HFF-Myc (cell line): ENCODE measurements around the gene ANKRD23.

ENCODE experiments used
- DNase-seq: peaks from one replicate; pipeline ENCODE4 v3.0.0-alpha.2; 2011; ENCODE audit warnings: low read depth; ENCODE audit errors: extremely low read depth
- H3K4me3 ChIP-seq: replicated peaks from 2 replicates; pipeline ENCODE4 v1.5.1; 2011; ENCODE audit warnings: low read depth, mild to moderate bottlenecking, control low read depth, low read length
- TF ChIP-seq, protein P1 (sequence below): IDR thresholded peaks from 2 replicates; pipeline ENCODE4 v1.5.1; 2012; ENCODE audit warnings: mild to moderate bottlenecking, low read depth, low read length, control low read depth; ENCODE audit errors: missing control alignments

Gene ANKRD23

GRCh38 chr2:96870626-96871255 is 26.9 kb upstream of the ANKRD23 start:
- peak overlapping the region; percentile 68 for H3K4me3 ChIP-seq
- DNase-seq = no peak
- TF ChIP-seq, protein P1, sequence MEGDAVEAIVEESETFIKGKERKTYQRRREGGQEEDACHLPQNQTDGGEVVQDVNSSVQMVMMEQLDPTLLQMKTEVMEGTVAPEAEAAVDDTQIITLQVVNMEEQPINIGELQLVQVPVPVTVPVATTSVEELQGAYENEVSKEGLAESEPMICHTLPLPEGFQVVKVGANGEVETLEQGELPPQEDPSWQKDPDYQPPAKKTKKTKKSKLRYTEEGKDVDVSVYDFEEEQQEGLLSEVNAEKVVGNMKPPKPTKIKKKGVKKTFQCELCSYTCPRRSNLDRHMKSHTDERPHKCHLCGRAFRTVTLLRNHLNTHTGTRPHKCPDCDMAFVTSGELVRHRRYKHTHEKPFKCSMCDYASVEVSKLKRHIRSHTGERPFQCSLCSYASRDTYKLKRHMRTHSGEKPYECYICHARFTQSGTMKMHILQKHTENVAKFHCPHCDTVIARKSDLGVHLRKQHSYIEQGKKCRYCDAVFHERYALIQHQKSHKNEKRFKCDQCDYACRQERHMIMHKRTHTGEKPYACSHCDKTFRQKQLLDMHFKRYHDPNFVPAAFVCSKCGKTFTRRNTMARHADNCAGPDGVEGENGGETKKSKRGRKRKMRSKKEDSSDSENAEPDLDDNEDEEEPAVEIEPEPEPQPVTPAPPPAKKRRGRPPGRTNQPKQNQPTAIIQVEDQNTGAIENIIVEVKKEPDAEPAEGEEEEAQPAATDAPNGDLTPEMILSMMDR = no peak

- peak within 1 kb of the TSS; percentile 68 for H3K4me3 ChIP-seq
- DNase-seq = no peak
- TF ChIP-seq, protein P1 = no peak
These were observed 26.2 kb upstream of the ANKRD23 start, which contains the start of gene SEMA4C for GRCh38 chr2:96869822-96870625. Gene SEMA4C (minus strand): TSS chr2:96870080. CDS start chr2:96867886, 2,194 bp downstream.

DNA sequence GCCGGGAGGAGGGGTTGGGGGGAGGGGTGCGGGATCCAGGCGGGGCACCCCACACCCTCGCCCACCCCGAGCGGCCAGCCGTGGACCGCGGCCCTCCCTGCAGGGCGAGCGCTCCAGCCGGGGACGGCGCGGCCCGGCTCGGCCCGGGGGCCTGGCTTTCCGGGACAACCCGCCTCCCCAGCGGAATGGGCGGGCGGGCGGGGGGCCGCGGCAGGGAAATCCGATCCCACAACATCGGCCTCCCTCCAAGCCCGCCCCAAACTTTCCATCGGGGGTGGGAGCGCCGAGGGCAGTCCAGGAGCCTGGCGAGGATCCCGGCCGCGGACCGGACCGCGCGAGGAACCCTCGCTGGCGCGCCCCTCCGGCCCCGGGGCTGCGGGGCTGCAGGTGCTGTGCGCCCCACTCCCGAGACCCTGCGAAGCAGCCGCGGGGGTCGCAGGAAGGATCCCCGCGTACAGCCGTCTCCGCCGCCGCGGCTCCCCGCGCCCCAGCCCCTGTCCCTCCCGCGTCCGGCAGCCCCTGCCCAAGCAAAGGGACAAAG is 25.5 kb upstream of the ANKRD23 start:
- H3K4me3 ChIP-seq = peak overlapping the region; percentile 68
- TF ChIP-seq, protein P1 = no peak
- no peak for DNase-seq

DNA sequence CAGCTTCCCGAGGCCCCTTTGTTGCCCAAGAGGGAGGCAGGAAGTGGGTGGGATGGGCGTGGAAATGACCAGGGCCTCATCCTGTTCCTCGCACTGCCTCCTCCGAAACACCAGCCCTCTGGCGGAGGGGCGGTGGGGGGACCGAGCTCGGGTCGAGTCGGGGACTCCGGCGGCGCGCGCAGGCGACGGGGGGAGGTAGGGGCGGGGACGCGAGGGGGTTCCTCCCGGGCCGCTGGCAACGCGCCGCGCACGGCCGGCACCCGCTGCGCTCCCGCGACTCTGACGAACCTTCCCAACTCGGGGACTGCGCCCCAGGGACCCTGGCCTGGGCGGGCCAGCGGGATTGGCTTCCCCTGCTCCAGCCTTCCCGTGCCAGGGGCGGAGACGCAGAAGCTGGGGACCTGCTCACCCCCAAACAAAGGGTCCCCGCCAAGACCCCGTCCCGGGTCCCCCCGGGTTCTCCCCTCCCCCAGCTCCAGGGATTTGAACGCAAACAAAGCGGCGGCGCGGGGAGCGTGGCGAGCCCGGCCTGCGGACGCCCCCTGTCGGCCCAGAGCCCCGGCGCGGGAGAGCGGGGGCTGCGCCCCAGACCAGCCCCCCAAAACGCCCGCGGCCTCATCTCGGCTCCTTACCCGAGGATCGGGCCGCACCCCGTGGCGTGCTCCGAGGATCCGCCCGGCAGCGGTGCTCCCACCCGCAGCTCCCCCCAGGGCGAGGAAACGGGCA is 24.9 kb upstream of the ANKRD23 start:
- DNase-seq = peak; percentile 64
- TF ChIP-seq, protein P1 = peak; percentile 56
- peak overlapping the region; percentile 68 for H3K4me3 ChIP-seq

GRCh38 chr2:96867756-96868554 is 24.1 kb upstream of the ANKRD23 start:
- DNase-seq = no peak
- TF ChIP-seq, protein P1 = no peak
- H3K4me3 ChIP-seq = peak overlapping the region; percentile 68
